K562 (cell line): ENCODE measurements around the gene GNAT1. TPM values are rescaled to one million over a fixed set of nuclear protein-coding genes. Genes with fewer than 3 reads are reported as not detected.

Experiments
- ATAC-seq: fragments of 200-7000 bp; cut with Tn5 transposase; 3 replicates; pipeline ENCODE4 v1.9.1; 2020; ENCODE audit warnings: moderate library complexity
- Bru-seq: library from RNA; stranded (reverse); fragments of 400-500 nt; gene quantifications from one replicate; lab custom pipeline; 2021; lab: Mats Ljungman, UMichigan
- BruChase-seq, 2 experiments: library from RNA; stranded (reverse); fragments of 400-500 nt; gene quantifications; one replicate each; lab custom pipeline; 2021; lab: Mats Ljungman, UMichigan
- BruUV-seq: library from RNA; stranded (reverse); fragments of 400-500 nt; replicated peaks from 2 replicates; lab custom pipeline; 2021; lab: Mats Ljungman, UMichigan
- CTCF ChIA-PET: fragments of 300-600 bp; formaldehyde crosslinking; extraction: SDS; loops from one replicate; lab custom pipeline; 2021; ENCODE audit warnings: low intra/inter-chr PET ratio; lab: Yijun Ruan, JAX
- POLR2A ChIA-PET: fragments of 300-600, 350-650 bp; sonication (Branson Sonifier 250); formaldehyde crosslinking; extraction: SDS; loops from one replicate; lab custom pipeline; 2021; ENCODE audit warnings: antibody characterized with exemption, inconsistent platforms; lab: Yijun Ruan, JAX
- DNase-seq, 4 experiments: peaks; one replicate each; pipeline versions ENCODE4 v3.0.0 to v3.0.0-alpha.2; 2011 to 2018; ENCODE audit warnings: low spot score in 3 of 4, mixed read lengths in 3 of 4; ENCODE audit errors: extremely low read depth in 1 of 4
- FAIRE-seq: peaks from 2 replicates; lab custom pipeline; 2011; peaks lifted over from hg19 to GRCh38; lab: Jason Lieb, UNC
- H2AFZ ChIP-seq: 2 replicates; pipeline ENCODE4 v1.6.0; 2011; ENCODE audit warnings: low read depth, low read length, control low read depth, inconsistent platforms
- H3K27ac ChIP-seq: fragments of 200-600 bp; 3 replicates; pipeline ENCODE4 v1.8.0; 2011; ENCODE audit warnings: low read depth, mild to moderate bottlenecking, control low read depth, inconsistent platforms, low read length, moderate library complexity, mixed read lengths; ENCODE audit errors: extremely low read depth
- H3K27me3 ChIP-seq, 2 experiments: fragments of 300-600 bp in 1 of 2; 2 replicates in 1 of 2; 3 replicates in 1 of 2; pipeline versions ENCODE4 v1.6.0 to v1.8.0; 2011; ENCODE audit warnings: inconsistent platforms in 2 of 2, low read length in 2 of 2, mild to moderate bottlenecking in 1 of 2, mixed read lengths in 1 of 2, moderate library complexity in 1 of 2; ENCODE audit not compliant: control insufficient read depth in 2 of 2, insufficient read depth in 2 of 2
- H3K36me3 ChIP-seq: fragments of 300-600 bp; 3 replicates; pipeline ENCODE4 v1.8.0; 2011; ENCODE audit warnings: mild to moderate bottlenecking, low read length, inconsistent platforms; ENCODE audit not compliant: control insufficient read depth, insufficient read depth
- H3K4me1 ChIP-seq, 2 experiments: fragments of 200-600 bp in 1 of 2; replicated peaks in 1 of 2; 2 replicates in 1 of 2; 3 replicates in 1 of 2; pipeline versions ENCODE4 v1.5.1 to v1.8.0; 2011; ENCODE audit warnings: inconsistent platforms in 2 of 2, low read length in 2 of 2, mild to moderate bottlenecking in 1 of 2, mixed read lengths in 1 of 2, moderate library complexity in 1 of 2; ENCODE audit not compliant: control insufficient read depth in 2 of 2, insufficient read depth in 2 of 2
- H3K4me2 ChIP-seq: 2 replicates; pipeline ENCODE4 v1.6.1; 2011; ENCODE audit warnings: low read length, control low read depth, inconsistent platforms, mixed read lengths; ENCODE audit not compliant: insufficient read depth
- H3K4me3 ChIP-seq: fragments of 200-600 bp; sonication (generic), shearing (Covaris generic); 2 replicates; pipeline ENCODE4 v1.5.1; 2016; ENCODE audit warnings: control low read depth, inconsistent platforms
- H3K79me2 ChIP-seq: fragments of 200-600 bp; 3 replicates; pipeline ENCODE4 v1.8.0; 2011; ENCODE audit warnings: low read length, inconsistent platforms; ENCODE audit not compliant: control insufficient read depth, insufficient read depth
- H3K9ac ChIP-seq, 2 experiments: 2 replicates each; pipeline versions ENCODE4 v1.6.0 to v1.6.1; 2011; ENCODE audit warnings: low read depth in 2 of 2, low read length in 2 of 2, control low read depth in 1 of 2, inconsistent platforms in 1 of 2, mild to moderate bottlenecking in 1 of 2, mixed read lengths in 1 of 2; ENCODE audit not compliant: insufficient read depth in 1 of 2
- H3K9me1 ChIP-seq: one replicate; pipeline ENCODE4 v1.6.0; 2011; ENCODE audit warnings: inconsistent platforms, mild to moderate bottlenecking, low read length, moderate library complexity; ENCODE audit not compliant: control insufficient read depth, insufficient read depth
- H3K9me3 ChIP-seq: replicated peaks from 2 replicates; pipeline ENCODE4 v1.5.1; 2011; ENCODE audit warnings: low read depth, low read length, inconsistent platforms; ENCODE audit not compliant: control insufficient read depth, insufficient read depth
- H4K20me1 ChIP-seq: replicated peaks from 2 replicates; pipeline ENCODE4 v1.6.1; 2011; ENCODE audit warnings: low read length, inconsistent platforms, mixed read lengths; ENCODE audit not compliant: control insufficient read depth, insufficient read depth
- KLF16 ChIP-seq: IDR thresholded peaks from 2 replicates; pipeline ENCODE4 v1.6.1; 2016; ENCODE audit warnings: antibody characterized with exemption
- SAFB ChIP-seq: fragments of 200-400 bp; formaldehyde crosslinking; IDR thresholded peaks from 2 replicates; pipeline ENCODE4 v1.6.1; 2017; ENCODE audit warnings: low read depth, low read length, borderline replicate concordance
- ZFP91 ChIP-seq: sonication (generic); formaldehyde crosslinking; IDR thresholded peaks from 2 replicates; pipeline ENCODE4 v1.8.0; 2022; ENCODE audit warnings: mild to moderate bottlenecking, missing genetic modification reagents
- ZNF316 ChIP-seq: fragments of 450-650 bp; IDR thresholded peaks from 2 replicates; pipeline ENCODE4 v1.6.1; 2016
- WGBS: fragments of 100-300 bp; shearing (Covaris generic); methylation state at CpG from one replicate; pipeline ENCODE4 v1.1.6; 2016; ENCODE audit warnings: low coverage, mixed read lengths; ENCODE audit not compliant: insufficient coverage; ENCODE audit errors: missing lambda C conversion rate; 5-methylcytosine and 5-hydroxymethylcytosine counted together
- in situ Hi-C: fragments of 300-500 bp; cut with MboI; formaldehyde crosslinking; loops from 4 replicates; pipeline ENCODE4 v1.15.0; 2018; ENCODE audit warnings: inconsistent platforms, mixed read lengths
- intact Hi-C: fragments of 100-400 bp; cut with micrococcal nuclease; formaldehyde crosslinking; loops from 2 replicates; pipeline ENCODE4 v1.14.2; 2022
- long read RNA-seq, 3 experiments: library from polyadenylated mRNA in 2 of 3; library from RNA in 1 of 3; unstranded in 2 of 3; stranded (forward) in 1 of 3; transcript quantifications; one replicate each; pipeline ENCODE4 v2.0.0, GENCODE V29; 2019 to 2022
- polyA minus RNA-seq, 3 experiments: library from RNA; depleted of rRNA, polyadenylated mRNA; stranded (reverse); fragments of >200 nt; gene quantifications; 2 replicates each; pipeline ENCODE4 v1.2.3, GENCODE V29; 2011
- polyA plus RNA-seq, 8 experiments: library from polyadenylated mRNA; depleted of rRNA in 4 of 8; stranded (reverse) in 5 of 8; unstranded in 3 of 8; fragments of >200 nt; fragmentation: Nextera tagmentation in 2 of 8; fragmentation: Illumina TruSeq in 1 of 8; extraction: Ambion mirVana in 2 of 8; extraction: Trizol in 1 of 8; gene quantifications; 2 replicates each; pipeline versions ENCODE4 v1.2.1 to v1.2.3, GENCODE V29; 2011 to 2014; ENCODE audit warnings: inconsistent platforms in 1 of 8, missing spikeins in 1 of 8
- total RNA-seq, 7 experiments: library from RNA; depleted of rRNA in 6 of 7; stranded (reverse); fragments of >200 nt in 6 of 7; fragmentation: Illumina TruSeq in 2 of 7; extraction: Trizol in 2 of 7; gene quantifications; 2 replicates each; pipeline versions ENCODE4 v1.2.1 to v1.2.3, GENCODE V29; 2011 to 2021; ENCODE audit warnings: low replicate concordance in 1 of 7

Gene GNAT1
- not detected in 2 replicates for total RNA-seq (2011; cell fraction: chromatin; rRNA removed; ENCODE audit: low replicate concordance)
- total RNA-seq (2011; cell fraction: nucleolus; rRNA removed): not detected in 2 replicates
- total RNA-seq (2011; cell fraction: nucleoplasm; rRNA removed): 0.15 TPM in 1 of 2 replicates, not detected in the other
- not detected in 2 replicates for total RNA-seq (2014; rRNA removed)
- not detected in 2 replicates for total RNA-seq (2014; rRNA removed; fragmentation: Illumina TruSeq; extraction: Trizol)
- not detected in 2 replicates for total RNA-seq (2015; rRNA removed; fragmentation: Illumina TruSeq; extraction: Trizol)
- total RNA-seq (2021): not detected in 2 replicates
- not detected in 2 replicates for polyA plus RNA-seq (2011; rRNA removed)
- polyA plus RNA-seq (2011; cell fraction: cytosol; rRNA removed): not detected in 2 replicates
- not detected in 2 replicates for polyA plus RNA-seq (2011; cell fraction: nucleus; rRNA removed)
- polyA plus RNA-seq (2012): not detected in 2 replicates
- polyA plus RNA-seq (2014; fragmentation: Illumina TruSeq; extraction: Trizol): not detected in 2 replicates
- not detected for polyA plus RNA-seq (2014; fragmentation: Nextera tagmentation; extraction: Ambion mirVana)
- polyA plus RNA-seq (2014; rRNA removed): not detected in 2 replicates
- polyA minus RNA-seq (2011; rRNA and poly(A)+ RNA removed): not detected in 2 replicates
- polyA minus RNA-seq (2011; cell fraction: cytosol; rRNA and poly(A)+ RNA removed): not detected in 2 replicates
- not detected in 2 replicates for polyA minus RNA-seq (2011; cell fraction: nucleus; rRNA and poly(A)+ RNA removed)
- not detected for Bru-seq, nascent RNA
- BruChase-seq, experiment 1, labeled RNA remaining after a 2-hour chase: percentile 13 among the genes with signal in this experiment
- not detected for BruChase-seq, experiment 2, labeled RNA remaining after a 6-hour chase
- long read RNA-seq, experiment 1: 0 reads
- long read RNA-seq, experiment 2: 0 reads
- long read RNA-seq, experiment 3: 0 reads

DNA sequence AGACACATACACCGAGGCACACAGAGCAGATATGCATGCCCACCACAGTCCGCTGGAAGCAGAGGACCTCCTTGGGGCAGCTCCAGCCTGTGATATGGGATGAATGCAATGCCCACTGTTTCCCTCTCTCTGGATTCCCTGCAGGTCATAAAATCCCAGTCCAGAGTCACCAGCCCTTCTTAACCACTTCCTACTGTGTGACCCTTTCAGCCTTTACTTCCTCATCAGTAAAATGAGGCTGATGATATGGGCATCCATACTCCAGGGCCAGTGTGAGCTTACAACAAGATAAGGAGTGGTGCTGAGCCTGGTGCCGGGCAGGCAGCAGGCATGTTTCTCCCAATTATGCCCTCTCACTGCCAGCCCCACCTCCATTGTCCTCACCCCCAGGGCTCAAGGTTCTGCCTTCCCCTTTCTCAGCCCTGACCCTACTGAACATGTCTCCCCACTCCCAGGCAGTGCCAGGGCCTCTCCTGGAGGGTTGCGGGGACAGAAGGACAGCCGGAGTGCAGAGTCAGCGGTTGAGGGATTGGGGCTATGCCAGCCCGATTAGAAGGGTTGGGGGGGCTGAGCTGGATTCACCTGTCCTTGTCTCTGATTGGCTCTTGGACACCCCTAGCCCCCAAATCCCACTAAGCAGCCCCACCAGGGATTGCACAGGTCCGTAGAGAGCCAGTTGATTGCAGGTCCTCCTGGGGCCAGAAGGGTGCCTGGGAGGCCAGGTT, at the start of gene GNAT1:
Gene GNAT1 (plus strand): TSS at position 675 of the 725 bp plus-strand sequence. CDS start 116 bp downstream, outside the sequence.
- CTCF ChIA-PET: interaction anchor here (2.4 to 2.8 kb wide), 2 partner anchors 70 to 82 kb away, joined by 13 to 34 read pairs; no protein-coding TSS in a partner anchor
- no peaks in the 10 kb centered on the region; the same call in 1 of the 2 replicates for H4K20me1 ChIP-seq
- H3K9me3 ChIP-seq: no peaks in the 10 kb centered on the region
- H3K9ac ChIP-seq: no peak within 1 kb of the TSS
- no peak within 1 kb of the TSS for H3K4me3 ChIP-seq
- H3K27me3 ChIP-seq: peaks cover 0 to 8% of the 10 kb centered on the region in 2 experiments; a peak in 2 of 5 replicates
- intact Hi-C loops: no loop called here
- no peak within 1 kb of the TSS for H2AFZ ChIP-seq
- ATAC-seq (no peak), FAIRE-seq (no peak)
- H3K4me2 ChIP-seq: no peak within 1 kb of the TSS
- H3K4me1 ChIP-seq: peaks cover 2 to 33% of the 10 kb centered on the region in 2 experiments; a peak in 2 of 5 replicates
- 4% methylated on average over 8 of the region's 8 CpGs for WGBS
- H3K36me3 ChIP-seq: no peaks in the 10 kb centered on the region
- no TSS peak for BruUV-seq
- H3K79me2 ChIP-seq: no peaks in the 10 kb centered on the region
- no peak for TF ChIP-seq ZNF316
- TF ChIP-seq ZFP91 (CRISPR knock-in tag): no peak
- TF ChIP-seq SAFB: no peak
- TF ChIP-seq KLF16: no peak
- TF ChIP-seq, all 486 proteins: peak for 0
- no peak within 1 kb of the TSS for H3K27ac ChIP-seq
- POLR2A ChIA-PET: interaction anchor here (0.6 to 1.2 kb wide), 3 partner anchors 11 to 70 kb away, joined by 3 to 5 read pairs (median 3); no protein-coding TSS in a partner anchor
- in situ Hi-C loops: loop anchor here (5.0 kb wide), 2 partner anchors 36 to 81 kb away; no protein-coding TSS in a partner anchor
- H3K9me1 ChIP-seq: no peaks in the 10 kb centered on the region
- DNase-seq: no peak
